Measurements from ENCODE around the gene FFAR2. TPM values are rescaled to one million over a fixed set of nuclear protein-coding genes. Genes with fewer than 3 reads are reported as not detected.
"Not testable (repeated sequence)": the region's sequence is repeated elsewhere in the genome, so short reads cannot be mapped to it uniquely, and the experiment has no call there.

FFAR2 gene
- total and polyA plus RNA-seq, 8 donors, result 0.18 to 26.6 (median 0.55) TPM; not detected in 1

DNA sequence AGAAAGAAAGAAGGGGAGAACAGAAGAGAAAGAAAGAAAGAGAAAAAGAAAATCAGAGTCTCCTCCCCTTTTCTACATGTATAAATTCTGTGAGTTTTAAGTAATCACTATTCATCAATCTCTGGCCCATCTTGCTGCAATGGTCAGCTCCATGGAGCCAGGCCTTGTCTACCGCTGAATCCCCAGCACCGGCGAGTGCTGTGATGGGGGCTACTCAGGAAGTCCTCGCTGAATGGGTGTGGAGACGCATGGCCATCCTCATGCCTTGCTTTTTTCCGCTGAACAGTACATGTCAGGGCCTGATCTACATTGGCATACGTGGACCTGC, 47.3 kb upstream of the FFAR2 start:
- intact Hi-C loops (cut with DNase I), result no loop called here
- H3K4me3 ChIP-seq, result no peak overlapping the region
- peaks cover 0 to 6% of the 10 kb centered on the region in 2 donors for H3K27me3 ChIP-seq
- peaks cover 0 to 3% of the 10 kb centered on the region in 2 donors for H3K4me1 ChIP-seq
- no peaks in the 10 kb centered on the region for H3K9me3 ChIP-seq
- no peak for ATAC-seq
- no peaks in the 10 kb centered on the region for H3K36me3 ChIP-seq
- no peak overlapping the region for H3K27ac ChIP-seq
- no peak for TF ChIP-seq CTCF (IDR thresholded peaks at IDR 0.05)
- no peak for DNase-seq

DNA sequence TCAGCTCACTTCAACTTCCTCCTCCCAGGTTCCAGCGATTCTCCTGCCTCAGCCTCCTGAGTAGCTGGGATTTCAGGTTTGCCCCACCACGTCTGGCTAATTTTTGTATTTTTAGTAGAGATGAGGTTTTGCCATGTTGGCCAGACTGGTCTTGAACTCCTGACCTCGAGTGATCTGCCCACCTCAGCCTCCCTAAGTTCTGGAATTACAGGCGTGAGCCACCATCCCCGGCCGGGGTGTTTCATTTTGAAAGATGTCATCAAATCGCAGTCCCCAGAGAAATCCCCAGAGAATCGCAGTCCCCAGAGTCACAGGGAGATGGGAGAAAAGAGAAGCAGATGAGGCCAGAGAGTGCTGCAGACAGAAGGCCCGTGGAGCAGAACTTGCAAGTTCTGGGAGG, 46.6 kb upstream of the FFAR2 start:
- H3K9me3 ChIP-seq; H3K27me3 ChIP-seq; H3K4me1 ChIP-seq; H3K36me3 ChIP-seq; DNase-seq; intact Hi-C loops (cut with DNase I); H3K27ac ChIP-seq; ATAC-seq; H3K4me3 ChIP-seq: not testable (repeated sequence)

GRCh38 chr19:35403116-35403760, 44.8 kb upstream of the FFAR2 start:
- H3K4me3 ChIP-seq, result no peak overlapping the region
- H3K36me3 ChIP-seq, result no peaks in the 10 kb centered on the region
- DNase-seq, result no peak
- no peaks in the 10 kb centered on the region for H3K9me3 ChIP-seq
- H3K4me1 ChIP-seq, result no peaks in the 10 kb centered on the region
- intact Hi-C loops (cut with DNase I), result no loop called here
- H3K27me3 ChIP-seq, result peaks cover 0 to 14% of the 10 kb centered on the region in 2 donors
- no peak for TF ChIP-seq CTCF (IDR thresholded peaks at IDR 0.05)
- H3K27ac ChIP-seq, result no peak overlapping the region
- ATAC-seq, result no peak

GRCh38 chr19:35404879-35405622, 43.0 kb upstream of the FFAR2 start:
- intact Hi-C loops (cut with DNase I), result no loop called here
- Histone ChIP-seq H3K4me1 (no peaks in the 10 kb centered on the region), H3K4me3 (no peak overlapping the region), H3K27ac (no peak overlapping the region), H3K9me3 (no peaks in the 10 kb centered on the region), H3K27me3 (peaks cover 0 to 8% of the 10 kb centered on the region in 2 donors), H3K36me3 (no peaks in the 10 kb centered on the region)
- ATAC-seq, result peak; percentile 49
- no peak for TF ChIP-seq CTCF (IDR thresholded peaks at IDR 0.05)
- DNase-seq, result no peak

- DNase-seq, result no peak
- intact Hi-C loops (cut with DNase I), result no loop called here
- H3K27me3 ChIP-seq, result peaks cover 0 to 15% of the 10 kb centered on the region in 2 donors
- H3K4me3 ChIP-seq, result no peak overlapping the region
- H3K36me3 ChIP-seq, result no peaks in the 10 kb centered on the region
- ATAC-seq, result no peak
- H3K9me3 ChIP-seq, result no peaks in the 10 kb centered on the region
- TF ChIP-seq CTCF (IDR thresholded peaks at IDR 0.05), result no peak
- no peak overlapping the region for H3K27ac ChIP-seq
- no peaks in the 10 kb centered on the region for H3K4me1 ChIP-seq
Observed at GRCh38 chr19:35407619-35408018, 40.4 kb upstream of the FFAR2 start.

Data from left lung (tissue), 10 donors.